Measurements from ENCODE around the gene SCRT2.
"Not testable (repeated sequence)": the region's sequence is repeated elsewhere in the genome, so short reads cannot be mapped to it uniquely, and the experiment has no call there.

SCRT2 gene

DNA sequence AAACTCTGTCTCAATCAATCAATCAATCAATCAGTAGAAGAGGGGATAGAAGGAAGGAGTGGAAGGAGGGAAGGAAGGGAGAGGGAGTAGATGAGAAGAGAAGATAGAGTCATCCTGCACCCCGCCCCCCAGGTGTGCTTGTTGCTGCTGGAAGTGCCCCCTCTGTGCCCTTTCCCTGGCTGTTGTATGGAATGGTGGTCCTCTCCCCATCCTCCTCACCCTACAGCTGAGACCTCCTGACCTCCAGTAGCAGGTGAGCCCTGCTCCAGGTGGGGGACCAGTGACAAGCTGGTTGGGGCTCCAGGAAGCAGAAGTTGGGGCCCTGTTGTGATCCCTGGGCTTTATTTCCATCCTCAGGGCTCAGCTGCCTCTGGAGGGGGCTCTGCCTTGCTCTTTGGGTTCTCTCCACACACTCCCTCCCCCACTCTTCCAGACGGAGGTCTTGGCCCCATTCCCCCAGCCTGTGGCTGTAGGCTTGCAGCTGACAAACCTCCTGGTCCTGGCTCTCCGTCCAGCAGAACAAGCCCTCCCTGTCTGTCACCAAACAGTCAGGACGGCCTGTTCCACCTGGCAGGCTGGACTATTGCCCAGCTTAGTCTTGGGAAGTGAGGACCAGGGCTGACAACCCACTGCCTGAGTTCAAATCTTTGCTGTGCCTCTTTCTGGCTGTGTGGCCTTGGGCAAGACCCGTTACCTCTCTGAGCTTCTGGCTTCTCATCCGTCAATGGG lies 26.0 kb upstream of the SCRT2 start:
- DNase-seq (ENCODE audit: low spot score) = no peak

DNA sequence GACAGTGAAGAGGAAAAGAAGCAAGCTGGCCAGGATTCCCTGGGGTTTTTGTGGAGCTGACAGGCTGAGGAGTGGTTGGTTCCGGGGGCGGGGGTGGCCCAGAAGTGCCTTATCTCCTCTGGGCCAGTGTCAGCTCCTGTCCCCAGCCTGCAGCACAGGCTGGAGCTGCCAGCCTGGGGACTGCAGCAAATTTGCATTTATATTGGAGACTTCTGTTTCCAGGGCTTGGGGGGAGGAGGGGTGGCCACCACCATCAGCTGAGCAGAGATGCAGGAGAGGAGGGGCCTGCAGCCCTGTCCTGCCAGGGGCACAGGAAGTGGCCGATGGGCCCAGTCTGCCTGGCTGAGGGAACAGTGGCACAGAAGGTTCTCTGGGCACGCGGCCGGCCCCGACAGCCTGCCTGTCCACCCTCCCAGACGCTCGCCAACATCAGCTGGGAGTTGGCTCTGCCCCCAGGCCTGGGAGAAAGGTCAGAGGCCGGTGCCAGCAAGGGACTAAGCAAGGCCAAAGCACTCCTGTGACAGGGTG lies 24.3 kb upstream of the SCRT2 start:
- no peak for DNase-seq (ENCODE audit: low spot score)

DNA sequence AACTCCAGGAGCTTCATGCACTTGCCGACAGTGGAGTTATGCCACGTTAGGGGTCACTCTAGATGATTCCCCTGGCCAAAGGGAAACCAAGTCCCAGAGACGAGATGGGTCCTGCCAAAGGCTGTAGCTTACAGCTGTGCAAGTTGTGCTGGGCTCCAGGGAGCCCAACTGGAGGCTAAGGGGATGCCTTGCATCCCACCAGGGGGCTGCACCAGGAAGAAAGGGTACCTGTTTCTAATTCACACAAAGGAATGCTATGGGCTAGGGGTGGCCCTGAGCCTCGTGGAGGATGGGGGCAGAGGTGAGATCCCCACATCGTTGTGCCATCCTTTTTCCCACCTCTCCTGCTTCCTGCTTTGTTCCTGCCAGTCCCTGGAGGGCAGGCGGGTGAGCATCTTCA lies 23.7 kb upstream of the SCRT2 start:
- DNase-seq (ENCODE audit: low spot score) = no peak

DNA sequence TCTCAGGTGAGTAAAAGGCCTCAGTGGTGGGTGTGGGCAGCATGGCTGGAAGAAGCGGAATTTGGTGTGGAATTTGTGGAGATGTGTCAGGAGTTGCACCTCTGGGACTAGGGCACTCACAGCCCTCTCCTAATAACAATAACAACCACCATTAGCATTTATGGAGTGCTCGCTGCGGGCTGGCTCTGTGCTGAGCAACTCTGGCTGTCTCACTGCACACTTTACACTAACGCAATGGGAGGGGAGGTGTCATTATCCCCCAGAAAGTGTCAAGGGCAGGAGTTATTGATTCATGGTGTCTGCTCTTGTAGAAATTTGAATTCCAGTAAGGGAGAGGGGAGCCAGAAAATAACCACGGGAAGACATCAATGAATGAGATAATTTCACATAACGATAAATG lies 22.7 kb upstream of the SCRT2 start:
- no peak for DNase-seq (ENCODE audit: low spot score)

GRCh38 chr20:697826-698225 lies 22.2 kb upstream of the SCRT2 start:
- DNase-seq (ENCODE audit: low spot score) = no peak

- no peak for DNase-seq (ENCODE audit: low spot score)
Measured at GRCh38 chr20:695165-695866, 19.7 kb upstream of the SCRT2 start.

DNA sequence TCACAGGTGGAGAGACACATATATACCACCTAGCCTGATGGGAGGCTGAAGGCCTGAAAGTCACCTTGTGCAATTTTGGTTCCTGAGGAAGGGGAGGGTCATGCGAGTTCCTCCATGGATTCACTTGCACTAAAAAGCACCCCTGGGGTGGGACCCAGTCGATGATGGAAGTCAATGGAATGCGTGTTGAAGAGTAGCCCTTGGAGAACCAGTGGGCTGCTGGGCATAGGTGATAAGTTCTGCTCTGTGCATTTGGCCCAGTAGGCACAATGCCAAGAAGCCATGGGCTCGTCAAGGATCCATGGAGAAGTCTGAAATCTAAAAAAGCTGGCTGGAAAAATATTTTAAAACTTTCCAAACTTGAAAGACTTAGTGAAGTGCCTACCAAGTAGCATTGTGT lies 18.9 kb upstream of the SCRT2 start:
- no peak for DNase-seq (ENCODE audit: low spot score)

DNA sequence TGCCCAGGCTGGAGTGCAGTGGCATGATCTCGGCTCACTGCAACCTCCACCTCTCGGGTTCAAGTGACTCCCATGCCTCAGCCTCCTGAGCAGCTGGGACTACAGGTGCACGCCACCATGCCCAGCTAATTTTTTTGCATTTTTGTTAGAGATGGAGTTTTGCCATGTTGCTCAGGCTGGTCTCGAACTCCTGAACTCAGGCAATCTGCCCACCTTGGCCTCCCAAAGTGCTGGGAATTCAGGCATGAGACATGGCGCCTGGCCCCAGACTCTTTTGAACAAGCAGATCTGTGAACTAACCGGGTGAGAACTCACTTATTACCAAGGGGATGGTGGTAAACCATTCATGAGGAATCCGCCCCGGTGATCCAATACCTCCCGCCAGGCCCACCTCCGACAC lies 18.2 kb upstream of the SCRT2 start:
- DNase-seq (ENCODE audit: low spot score) = not testable (repeated sequence)

DNA sequence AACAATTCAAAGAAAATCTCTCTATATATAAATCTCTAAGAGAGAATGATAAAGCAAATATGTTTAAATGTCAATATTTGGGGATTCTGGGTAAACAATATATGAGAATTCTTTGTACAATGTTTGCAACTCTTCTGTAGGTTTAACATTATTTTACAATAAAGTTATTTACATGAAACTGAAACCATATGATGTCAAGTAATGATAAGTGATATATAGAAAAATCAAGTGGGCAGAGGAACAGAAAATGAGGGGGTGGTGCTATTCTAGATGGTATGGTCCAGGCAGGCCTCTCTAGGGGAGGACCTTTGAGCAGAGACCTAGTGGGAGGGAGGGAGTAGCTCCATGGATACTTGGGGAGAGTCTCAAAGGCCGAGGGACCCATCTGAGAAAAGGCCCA lies 16.4 kb upstream of the SCRT2 start:
- no peak for DNase-seq (ENCODE audit: low spot score)

DNA sequence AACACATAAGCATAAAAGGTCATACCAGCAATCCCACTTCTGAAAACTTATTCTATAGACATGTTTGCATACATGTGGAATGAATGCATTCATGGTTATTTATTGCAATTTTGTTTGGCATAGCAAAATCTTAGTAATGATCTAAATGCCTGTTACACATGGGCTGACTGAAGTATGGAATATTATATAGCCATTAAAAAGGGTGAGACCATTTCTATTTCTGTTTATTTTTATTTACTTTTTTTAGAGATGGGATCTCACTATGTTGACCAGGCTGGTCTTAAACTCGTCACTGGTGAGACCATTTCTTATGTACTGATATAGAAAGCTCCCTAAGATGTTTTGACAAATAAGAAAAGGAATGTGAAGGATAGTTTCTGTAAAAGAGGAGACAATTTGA lies 14.3 kb upstream of the SCRT2 start:
- no peak for DNase-seq (ENCODE audit: low spot score)

GRCh38 chr20:689348-689747 lies 13.7 kb upstream of the SCRT2 start:
- DNase-seq (ENCODE audit: low spot score) = no peak

GRCh38 chr20:688809-689212 lies 13.2 kb upstream of the SCRT2 start:
- DNase-seq (ENCODE audit: low spot score) = no peak

GRCh38 chr20:687468-688203 lies 12.0 kb upstream of the SCRT2 start:
- DNase-seq (ENCODE audit: low spot score) = no peak

DNA sequence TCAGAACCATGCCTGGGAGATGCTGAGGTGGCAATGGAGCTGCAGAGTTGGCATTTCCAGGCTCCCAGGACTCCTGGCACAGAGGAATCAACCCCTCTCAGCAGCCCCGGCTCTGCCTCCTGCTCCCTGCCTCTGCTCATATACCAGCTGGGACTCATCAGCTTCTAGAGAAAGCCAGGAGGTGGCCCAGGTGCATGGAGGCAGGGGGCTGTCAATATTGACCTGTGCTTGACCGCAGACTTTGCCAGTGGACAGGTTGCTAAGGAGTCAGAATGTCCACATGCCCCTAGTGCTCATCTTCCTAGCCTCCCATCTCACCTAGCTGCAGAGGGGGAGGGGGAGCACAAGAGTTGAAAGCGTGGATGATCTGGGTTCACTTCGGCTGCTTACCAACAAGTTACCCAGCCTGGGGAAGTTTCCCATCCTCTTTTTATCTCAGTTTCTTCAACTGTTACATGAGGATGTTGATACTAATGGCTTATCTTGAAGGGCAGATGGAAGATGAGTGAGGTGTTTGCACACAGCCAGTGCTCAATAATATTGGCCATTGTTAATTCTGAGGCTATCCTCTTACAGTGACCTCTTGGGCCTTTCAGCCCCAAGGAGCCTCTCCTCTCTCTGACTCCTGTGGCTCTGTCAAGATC lies 9.2 kb upstream of the SCRT2 start:
- no peak for DNase-seq (ENCODE audit: low spot score)

DNA sequence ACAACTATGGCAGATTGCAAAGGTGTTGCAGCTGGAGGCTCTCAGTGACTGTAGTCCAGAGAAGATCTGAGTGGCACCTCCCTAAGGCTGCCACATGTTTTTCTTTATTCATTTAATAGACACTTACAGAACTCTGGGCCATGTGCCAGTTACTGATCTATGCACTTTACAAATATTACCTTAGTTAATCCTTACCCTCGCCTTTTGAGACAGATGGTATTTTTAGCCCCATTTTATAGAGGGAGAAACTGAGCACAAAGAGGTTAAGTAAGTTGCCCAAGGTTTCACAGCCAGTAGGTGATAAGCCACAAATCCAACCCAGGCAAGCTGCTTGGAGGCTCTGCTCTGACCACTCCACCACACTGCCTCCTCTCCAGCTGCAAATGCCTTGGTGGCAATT lies 6.5 kb upstream of the SCRT2 start:
- DNase-seq (ENCODE audit: low spot score) = no peak

GRCh38 chr20:680638-681187 lies 5.1 kb upstream of the SCRT2 start:
- DNase-seq (ENCODE audit: low spot score) = no peak

DNA sequence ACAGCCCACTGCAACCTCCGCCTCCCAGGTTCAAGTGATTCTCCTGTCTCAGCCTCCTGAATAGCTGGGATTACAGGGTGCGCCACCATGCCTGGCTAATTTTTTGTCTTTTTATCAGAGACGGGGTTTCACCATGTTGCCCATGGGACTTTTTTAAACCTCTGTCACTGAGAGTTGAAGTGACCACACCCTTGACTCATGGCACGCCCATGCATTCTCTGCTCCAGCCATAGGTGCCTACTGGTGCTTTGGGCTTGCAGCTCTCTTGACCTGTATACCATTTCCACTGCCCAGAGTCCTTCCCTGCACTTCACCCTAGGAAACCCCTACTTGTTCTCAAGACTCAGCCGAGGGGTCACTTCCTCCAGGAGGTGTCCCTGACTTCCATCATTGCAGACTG lies 2.4 kb upstream of the SCRT2 start:
- no peak for DNase-seq (ENCODE audit: low spot score)

- DNase-seq (ENCODE audit: low spot score) = no peak
Measured at GRCh38 chr20:676967-677366, 1.4 kb upstream of the SCRT2 start.

- no peak for DNase-seq (ENCODE audit: low spot score)
Measured at GRCh38 chr20:676315-676937, 824 bp upstream of the SCRT2 start.

DNA sequence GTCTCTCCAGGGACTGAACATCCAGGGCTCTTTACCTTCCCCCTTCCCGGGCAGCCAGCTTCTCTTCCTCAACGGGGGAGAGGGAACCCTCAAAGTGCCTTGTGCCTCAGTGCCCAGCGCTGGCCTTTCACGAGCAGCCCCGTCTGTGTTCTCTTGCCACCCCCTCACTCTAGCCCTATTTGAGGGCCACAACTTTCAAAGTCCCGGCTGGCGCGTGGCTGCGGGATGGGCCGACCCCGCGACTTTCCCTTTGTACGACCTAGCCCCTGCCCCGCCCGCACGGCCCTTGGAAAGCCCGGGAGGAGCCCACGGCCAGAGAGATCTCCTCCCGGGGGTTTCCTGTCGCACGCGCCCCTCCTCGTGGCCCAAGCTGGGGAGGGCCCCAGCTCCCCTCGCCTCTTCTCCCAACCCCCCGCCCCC lies 559 bp downstream of the SCRT2 start:
- DNase-seq (ENCODE audit: low spot score) = no peak

DNA sequence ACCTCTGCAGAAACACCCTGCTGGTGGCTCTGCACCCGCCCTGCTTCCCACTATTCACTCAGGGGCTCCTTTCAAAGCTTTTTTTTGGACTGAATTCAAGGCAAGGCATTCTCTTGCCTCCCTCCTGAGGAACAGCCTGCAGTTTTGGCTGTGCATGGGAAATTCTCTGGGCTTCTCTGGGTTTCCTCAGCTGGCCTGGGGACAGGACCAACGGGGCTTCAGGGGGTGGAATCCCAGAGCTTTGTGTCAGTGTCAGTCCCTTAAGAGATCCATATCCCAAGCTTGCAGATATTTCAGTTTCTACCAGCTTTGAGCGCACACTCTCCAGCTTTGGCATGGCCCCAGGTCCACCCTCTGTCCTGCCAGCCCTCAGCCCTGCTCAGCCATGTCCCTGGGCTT lies 2.0 kb downstream of the SCRT2 start:
- DNase-seq (ENCODE audit: low spot score) = no peak
